Activated CD8-positive, alpha-beta T cell treated with anti-CD3 and anti-CD28 coated beads for 36 hours (primary cell): ENCODE data around the gene GPSM1. TPM values are rescaled to one million over a fixed set of nuclear protein-coding genes. Genes with fewer than 3 reads are reported as not detected.
"Not testable (repeated sequence)": the region's sequence is repeated elsewhere in the genome, so short reads cannot be mapped to it uniquely, and the experiment has no call there.

ENCODE experiments used
- ATAC-seq: fragments of 200-7000 bp; cut with Tn5 transposase; one replicate; pipeline ENCODE4 v1.10.0; 2021; ENCODE audit warnings: mild to moderate bottlenecking, moderate library complexity
- CTCF ChIA-PET: fragments of 350-600 bp; sonication (Branson Sonifier 250); formaldehyde crosslinking; loops from one replicate; lab custom pipeline; 2021; ENCODE audit warnings: antibody characterized with exemption; lab: Charles Lee
- POLR2A ChIA-PET: fragments of 350-600 bp; sonication (Branson Sonifier 250); formaldehyde crosslinking; loops from one replicate; lab custom pipeline; 2021; ENCODE audit warnings: antibody characterized with exemption; lab: Charles Lee
- DNase-seq: peaks from one replicate; pipeline ENCODE4 v3.0.0-alpha.2; 2020
- H3K27ac Mint-ChIP-seq: one replicate; pipeline ENCODE4 v1.8.0; 2021; ENCODE audit warnings: mild to moderate bottlenecking, mixed read lengths
- H3K27me3 Mint-ChIP-seq: one replicate; pipeline ENCODE4 v1.8.0; 2021; ENCODE audit warnings: mixed read lengths
- H3K36me3 Mint-ChIP-seq: one replicate; pipeline ENCODE4 v1.8.0; 2021; ENCODE audit warnings: low read depth, mixed read lengths
- H3K4me1 Mint-ChIP-seq: one replicate; pipeline ENCODE4 v1.8.0; 2021; ENCODE audit warnings: low read depth, mixed read lengths
- H3K4me3 Mint-ChIP-seq: one replicate; pipeline ENCODE4 v1.8.0; 2021; ENCODE audit warnings: mild to moderate bottlenecking, moderate library complexity, mixed read lengths
- H3K9me3 Mint-ChIP-seq: one replicate; pipeline ENCODE4 v1.8.0; 2021; ENCODE audit warnings: mixed read lengths
- CTCF ChIP-seq: fragments of 200-600 bp; IDR thresholded peaks from one replicate; pipeline ENCODE4 v1.8.0; 2022; ENCODE audit warnings: antibody characterized with exemption, mild to moderate bottlenecking
- intact Hi-C: fragments of 100-400 bp; cut with micrococcal nuclease; formaldehyde crosslinking; loops from one replicate; pipeline ENCODE4 v1.10.0; 2022
- total RNA-seq, 2 experiments: library from RNA; stranded (reverse); gene quantifications; one replicate each; pipeline ENCODE4 v1.2.3, GENCODE V29; 2021

The GPSM1 gene
- total RNA-seq, 2 experiments from 2014 or later, result 8.8 to 10.0 TPM

GRCh38 chr9:136346927-136347465, 19.7 kb downstream of the GPSM1 start:
- POLR2A ChIA-PET, result no interaction called here
- no peak for TF ChIP-seq CTCF
- Mint-ChIP-seq H3K27me3 (no peaks in the 10 kb centered on the region), H3K4me3 (no peak overlapping the region), H3K27ac (no peak overlapping the region), H3K4me1 (peaks cover 5% of the 10 kb centered on the region), H3K36me3 (no peaks in the 10 kb centered on the region), H3K9me3 (no peaks in the 10 kb centered on the region)
- no peak for DNase-seq
- no peak for ATAC-seq
- intact Hi-C loops, result no loop called here
- CTCF ChIA-PET, result no interaction called here

GRCh38 chr9:136347472-136348256, 20.3 kb downstream of the GPSM1 start:
- Mint-ChIP-seq H3K4me3 (no peak overlapping the region), H3K27me3 (no peaks in the 10 kb centered on the region), H3K9me3 (no peaks in the 10 kb centered on the region), H3K27ac (no peak overlapping the region), H3K36me3 (no peaks in the 10 kb centered on the region), H3K4me1 (peaks cover 4% of the 10 kb centered on the region)
- ChIA-PET CTCF (no interaction called here), POLR2A (no interaction called here)
- TF ChIP-seq CTCF, result no peak
- intact Hi-C loops, result no loop called here
- ATAC-seq (no peak), DNase-seq (no peak)

- ChIA-PET CTCF (no interaction called here), POLR2A (no interaction called here)
- Mint-ChIP-seq H3K36me3 (no peaks in the 10 kb centered on the region), H3K27ac (no peak overlapping the region), H3K4me3 (no peak overlapping the region), H3K27me3 (no peaks in the 10 kb centered on the region), H3K4me1 (no peaks in the 10 kb centered on the region), H3K9me3 (no peaks in the 10 kb centered on the region)
- DNase-seq (no peak), ATAC-seq (no peak)
- intact Hi-C loops, result no loop called here
- no peak for TF ChIP-seq CTCF
Measured at GRCh38 chr9:136348691-136349090, 21.4 kb downstream of the GPSM1 start.

- no peaks in the 10 kb centered on the region for H3K4me1 Mint-ChIP-seq
- DNase-seq, result no peak
- ChIA-PET CTCF (no interaction called here), POLR2A (no interaction called here)
- no peaks in the 10 kb centered on the region for H3K36me3 Mint-ChIP-seq
- intact Hi-C loops, result no loop called here
- no peak overlapping the region for H3K27ac Mint-ChIP-seq
- no peaks in the 10 kb centered on the region for H3K27me3 Mint-ChIP-seq
- H3K9me3 Mint-ChIP-seq, result no peaks in the 10 kb centered on the region
- TF ChIP-seq CTCF, result no peak
- no peak overlapping the region for H3K4me3 Mint-ChIP-seq
- no peak for ATAC-seq
Measured at GRCh38 chr9:136349546-136349945, 22.2 kb downstream of the GPSM1 start.

GRCh38 chr9:136351252-136351800, 24.0 kb downstream of the GPSM1 start:
- intact Hi-C loops, result no loop called here
- H3K27me3 Mint-ChIP-seq, result no peaks in the 10 kb centered on the region
- POLR2A ChIA-PET, result interaction anchor here (1.1 to 1.3 kb wide), 2 partner anchors 12 to 17 kb away, joined by 3 to 4 read pairs; partner anchors contain the start of gene DNLZ
- DNase-seq, result no peak
- no peak for ATAC-seq
- CTCF ChIA-PET, result no interaction called here
- no peaks in the 10 kb centered on the region for H3K36me3 Mint-ChIP-seq
- H3K4me1 Mint-ChIP-seq, result no peaks in the 10 kb centered on the region
- H3K27ac Mint-ChIP-seq, result no peak overlapping the region
- no peak for TF ChIP-seq CTCF
- no peak overlapping the region for H3K4me3 Mint-ChIP-seq
- no peaks in the 10 kb centered on the region for H3K9me3 Mint-ChIP-seq

- intact Hi-C loops, H3K9me3 Mint-ChIP-seq, ATAC-seq, DNase-seq, H3K4me1 Mint-ChIP-seq, H3K27ac Mint-ChIP-seq, H3K27me3 Mint-ChIP-seq, H3K4me3 Mint-ChIP-seq, CTCF ChIA-PET, H3K36me3 Mint-ChIP-seq: not testable (repeated sequence)
- POLR2A ChIA-PET, result interaction anchor here (1.1 to 1.3 kb wide), 2 partner anchors 11 to 17 kb away, joined by 3 to 4 read pairs; partner anchors contain the start of gene DNLZ
Measured at GRCh38 chr9:136351868-136352267, 24.5 kb downstream of the GPSM1 start.
